ENCODE measurements around the gene PEX6. TPM values are rescaled to one million over a fixed set of nuclear protein-coding genes. Genes with fewer than 3 reads are reported as not detected.

PEX6 gene
- total RNA-seq, 1 experiment from 2014 or later = 25.9 TPM

- no peak overlapping the region for H2AFZ ChIP-seq
- peak overlapping the region; percentile 59; the same call in 1 of the 2 replicates for H3K4me2 ChIP-seq
- no peaks in the 10 kb centered on the region for H3K9me2 ChIP-seq (ENCODE audit: insufficient read depth)
- POLR2A ChIA-PET (ENCODE audit: unreplicated experiment) = interaction anchor here (0.6 to 0.7 kb wide), 3 partner anchors 10 to 556 kb away, joined by 3 to 4 read pairs (median 3); no protein-coding TSS in a partner anchor
- H3K79me2 ChIP-seq (ENCODE audit: low read depth) = no peaks in the 10 kb centered on the region
- H3K27me3 ChIP-seq (ENCODE audit: insufficient read depth, low read depth) = no peaks in the 10 kb centered on the region
- no peak overlapping the region for H3K4me3 ChIP-seq
- BruUV-seq (replicated peaks) = no TSS peak
- H3K4me1 ChIP-seq (replicated peaks; ENCODE audit: insufficient read depth) = peaks cover 25% of the 10 kb centered on the region
- no peaks in the 10 kb centered on the region; the same call in 1 of the 2 replicates for H3K36me3 ChIP-seq (ENCODE audit: low read depth)
- no peak for DNase-seq
- no peak overlapping the region for H3K27ac ChIP-seq
- no peaks in the 10 kb centered on the region for H3K9me3 ChIP-seq (ENCODE audit: insufficient read depth, low read depth)
- H3F3A ChIP-seq (ENCODE audit: insufficient read depth, low read depth) = peaks cover 24% of the 10 kb centered on the region
- H4K20me1 ChIP-seq (ENCODE audit: insufficient read depth) = no peaks in the 10 kb centered on the region
- intact Hi-C loops (cut with micrococcal nuclease; ENCODE audit: unreplicated experiment) = no loop called here
- CTCF ChIA-PET = no interaction called here
- TF ChIP-seq EZH2 (IDR thresholded peaks at IDR 0.05; ENCODE audit: low read depth) (no peak), CTCF (conservative IDR thresholded peaks at IDR 0.05) (no peak)
Observed at GRCh38 chr6:42969934-42970333, 9.0 kb downstream of the PEX6 start.

- Histone ChIP-seq H3K9me3 (ENCODE audit: insufficient read depth, low read depth) (no peaks in the 10 kb centered on the region), H3K79me2 (ENCODE audit: low read depth) (no peaks in the 10 kb centered on the region), H3K4me1 (replicated peaks; ENCODE audit: insufficient read depth) (peaks cover 25% of the 10 kb centered on the region), H2AFZ (no peak overlapping the region), H3K27me3 (ENCODE audit: insufficient read depth, low read depth) (no peaks in the 10 kb centered on the region), H3K4me2 (no peak overlapping the region), H3K27ac (no peak overlapping the region), H3K9me2 (ENCODE audit: insufficient read depth) (no peaks in the 10 kb centered on the region), H3F3A (ENCODE audit: insufficient read depth, low read depth) (peaks cover 24% of the 10 kb centered on the region), H3K4me3 (no peak overlapping the region), H3K36me3 (ENCODE audit: low read depth) (no peaks in the 10 kb centered on the region; the same call in 1 of the 2 replicates), H4K20me1 (ENCODE audit: insufficient read depth) (no peaks in the 10 kb centered on the region)
- no TSS peak for BruUV-seq (replicated peaks)
- POLR2A ChIA-PET (ENCODE audit: unreplicated experiment) = interaction anchor here (0.6 kb wide), 1 partner anchor 556 kb away, joined by 3 read pairs; no protein-coding TSS in a partner anchor
- TF ChIP-seq CTCF (conservative IDR thresholded peaks at IDR 0.05) (no peak), EZH2 (IDR thresholded peaks at IDR 0.05; ENCODE audit: low read depth) (no peak)
- intact Hi-C loops (cut with micrococcal nuclease; ENCODE audit: unreplicated experiment) = no loop called here
- no peak for DNase-seq
- CTCF ChIA-PET = no interaction called here
Observed at GRCh38 chr6:42969431-42969830, 9.6 kb downstream of the PEX6 start.

- CTCF ChIA-PET = interaction anchor here (0.6 kb wide), 1 partner anchor 10 kb away, joined by 3 read pairs; the partner anchor contains the start of gene PEX6
- Histone ChIP-seq H3K4me1 (replicated peaks; ENCODE audit: insufficient read depth) (peaks cover 25% of the 10 kb centered on the region), H3K36me3 (ENCODE audit: low read depth) (no peaks in the 10 kb centered on the region; the same call in 1 of the 2 replicates), H3K79me2 (ENCODE audit: low read depth) (no peaks in the 10 kb centered on the region), H3F3A (ENCODE audit: insufficient read depth, low read depth) (peaks cover 24% of the 10 kb centered on the region), H3K27ac (no peak overlapping the region), H3K9me2 (ENCODE audit: insufficient read depth) (no peaks in the 10 kb centered on the region), H3K4me2 (no peak overlapping the region), H2AFZ (no peak overlapping the region), H4K20me1 (ENCODE audit: insufficient read depth) (no peaks in the 10 kb centered on the region), H3K4me3 (no peak overlapping the region), H3K27me3 (ENCODE audit: insufficient read depth, low read depth) (no peaks in the 10 kb centered on the region), H3K9me3 (ENCODE audit: insufficient read depth, low read depth) (no peaks in the 10 kb centered on the region)
- POLR2A ChIA-PET (ENCODE audit: unreplicated experiment) = no interaction called here
- DNase-seq = no peak
- no TSS peak for BruUV-seq (replicated peaks)
- intact Hi-C loops (cut with micrococcal nuclease; ENCODE audit: unreplicated experiment) = no loop called here
- no peak for TF ChIP-seq CTCF (conservative IDR thresholded peaks at IDR 0.05)
- no peak for TF ChIP-seq EZH2 (IDR thresholded peaks at IDR 0.05; ENCODE audit: low read depth)
Observed at GRCh38 chr6:42968783-42969182, 10.2 kb downstream of the PEX6 start.

Data from PC-9 (cell line).